Activated gamma-delta T cell (primary cell): ENCODE results near the gene AMPD3.

Experiments used
- DNase-seq: peaks from one replicate; lab custom pipeline; 2025; lab: John Stamatoyannopoulos, UW

Gene AMPD3

GRCh38 chr11:10488121-10488933, 33.3 kb downstream of the AMPD3 start:
- no peak for DNase-seq

- DNase-seq: no peak
These were observed 34.0 kb downstream of the AMPD3 start for GRCh38 chr11:10488934-10489691.

- no peak for DNase-seq
These were observed 35.0 kb downstream of the AMPD3 start for GRCh38 chr11:10490032-10490397.

GRCh38 chr11:10490398-10491241, 35.6 kb downstream of the AMPD3 start:
- no peak for DNase-seq

GRCh38 chr11:10492084-10492483, 37.0 kb downstream of the AMPD3 start:
- no peak for DNase-seq

- DNase-seq: no peak
These were observed 38.1 kb downstream of the AMPD3 start for GRCh38 chr11:10493041-10493663.

GRCh38 chr11:10494636-10495463, 39.8 kb downstream of the AMPD3 start:
- DNase-seq: no peak

- DNase-seq: no peak
These were observed 40.4 kb downstream of the AMPD3 start for GRCh38 chr11:10495464-10495786.

GRCh38 chr11:10496296-10496936, 41.4 kb downstream of the AMPD3 start:
- DNase-seq: no peak

GRCh38 chr11:10497371-10498021, 42.4 kb downstream of the AMPD3 start:
- DNase-seq: no peak

GRCh38 chr11:10498022-10498400, 42.9 kb downstream of the AMPD3 start:
- DNase-seq: no peak

GRCh38 chr11:10498426-10499250, 43.6 kb downstream of the AMPD3 start:
- no peak for DNase-seq

GRCh38 chr11:10499452-10499851, 44.4 kb downstream of the AMPD3 start:
- no peak for DNase-seq

- no peak for DNase-seq
These were observed 45.0 kb downstream of the AMPD3 start for GRCh38 chr11:10499874-10500601.

- DNase-seq: no peak
These were observed 46.0 kb downstream of the AMPD3 start for GRCh38 chr11:10500757-10501684.

- DNase-seq: no peak
These were observed 47.1 kb downstream of the AMPD3 start for GRCh38 chr11:10502065-10502680.

GRCh38 chr11:10502770-10503169, 47.7 kb downstream of the AMPD3 start:
- no peak for DNase-seq
